ENCODE data around the gene PCDH15.

Gene PCDH15

DNA sequence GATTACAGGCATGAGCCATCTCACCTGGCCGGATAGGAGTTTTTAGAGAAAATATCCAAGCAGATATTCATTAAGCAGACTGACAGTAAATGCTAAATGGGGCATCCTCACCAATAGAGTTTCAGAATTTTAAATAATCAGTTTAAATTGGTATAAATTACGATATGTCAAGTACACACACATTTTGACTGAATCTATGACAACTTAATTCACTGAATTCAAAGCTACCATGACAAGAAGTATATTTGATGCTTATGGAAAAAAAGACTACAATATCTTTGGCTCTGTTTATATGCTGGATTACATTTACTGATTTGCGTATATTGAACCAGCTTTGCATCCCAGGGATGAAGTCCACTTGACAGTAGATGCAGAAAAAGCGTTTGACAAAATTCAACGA is 774.7 kb downstream of the PCDH15 start:
- Histone ChIP-seq H3K4me3 (ENCODE audit: low read depth, low read length) (no peak overlapping the region), H3K36me3 (no peaks in the 10 kb centered on the region), H3K27ac (no peak overlapping the region), H3K27me3 (ENCODE audit: insufficient read depth, low read depth, severe bottlenecking) (no peaks in the 10 kb centered on the region), H3K9me3 (ENCODE audit: severe bottlenecking) (no peaks in the 10 kb centered on the region)
- TF ChIP-seq, protein P1, sequence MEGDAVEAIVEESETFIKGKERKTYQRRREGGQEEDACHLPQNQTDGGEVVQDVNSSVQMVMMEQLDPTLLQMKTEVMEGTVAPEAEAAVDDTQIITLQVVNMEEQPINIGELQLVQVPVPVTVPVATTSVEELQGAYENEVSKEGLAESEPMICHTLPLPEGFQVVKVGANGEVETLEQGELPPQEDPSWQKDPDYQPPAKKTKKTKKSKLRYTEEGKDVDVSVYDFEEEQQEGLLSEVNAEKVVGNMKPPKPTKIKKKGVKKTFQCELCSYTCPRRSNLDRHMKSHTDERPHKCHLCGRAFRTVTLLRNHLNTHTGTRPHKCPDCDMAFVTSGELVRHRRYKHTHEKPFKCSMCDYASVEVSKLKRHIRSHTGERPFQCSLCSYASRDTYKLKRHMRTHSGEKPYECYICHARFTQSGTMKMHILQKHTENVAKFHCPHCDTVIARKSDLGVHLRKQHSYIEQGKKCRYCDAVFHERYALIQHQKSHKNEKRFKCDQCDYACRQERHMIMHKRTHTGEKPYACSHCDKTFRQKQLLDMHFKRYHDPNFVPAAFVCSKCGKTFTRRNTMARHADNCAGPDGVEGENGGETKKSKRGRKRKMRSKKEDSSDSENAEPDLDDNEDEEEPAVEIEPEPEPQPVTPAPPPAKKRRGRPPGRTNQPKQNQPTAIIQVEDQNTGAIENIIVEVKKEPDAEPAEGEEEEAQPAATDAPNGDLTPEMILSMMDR (IDR thresholded peaks at IDR 0.05; ENCODE audit: low read depth, low read length): no peak
- DNase-seq: no peak

DNA sequence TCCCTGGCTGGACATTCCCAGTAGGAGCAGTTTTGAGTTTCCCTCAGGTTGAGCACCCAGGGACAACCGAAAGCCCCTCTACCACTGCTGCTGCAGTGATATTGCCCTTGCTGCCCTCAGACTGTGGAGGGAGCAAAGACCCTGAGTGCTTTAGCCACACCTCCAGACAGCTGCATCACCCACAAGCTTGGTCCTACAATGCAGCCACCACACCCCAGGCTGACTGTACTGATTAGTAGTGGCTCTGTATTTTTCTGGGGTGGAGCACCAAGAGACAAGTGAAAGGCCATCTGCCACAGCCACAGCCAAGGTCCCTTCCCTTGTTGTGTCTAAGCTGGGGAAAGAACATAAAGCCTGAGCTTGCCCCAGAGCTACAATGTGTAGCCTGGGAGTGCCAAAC is 789.9 kb downstream of the PCDH15 start:
- Histone ChIP-seq H3K9me3 (ENCODE audit: severe bottlenecking) (no peaks in the 10 kb centered on the region), H3K4me3 (ENCODE audit: low read depth, low read length) (no peak overlapping the region), H3K27ac (no peak overlapping the region), H3K36me3 (no peaks in the 10 kb centered on the region), H3K27me3 (ENCODE audit: insufficient read depth, low read depth, severe bottlenecking) (no peaks in the 10 kb centered on the region)
- TF ChIP-seq, protein P1 (IDR thresholded peaks at IDR 0.05; ENCODE audit: low read depth, low read length): no peak
- DNase-seq: no peak

DNA sequence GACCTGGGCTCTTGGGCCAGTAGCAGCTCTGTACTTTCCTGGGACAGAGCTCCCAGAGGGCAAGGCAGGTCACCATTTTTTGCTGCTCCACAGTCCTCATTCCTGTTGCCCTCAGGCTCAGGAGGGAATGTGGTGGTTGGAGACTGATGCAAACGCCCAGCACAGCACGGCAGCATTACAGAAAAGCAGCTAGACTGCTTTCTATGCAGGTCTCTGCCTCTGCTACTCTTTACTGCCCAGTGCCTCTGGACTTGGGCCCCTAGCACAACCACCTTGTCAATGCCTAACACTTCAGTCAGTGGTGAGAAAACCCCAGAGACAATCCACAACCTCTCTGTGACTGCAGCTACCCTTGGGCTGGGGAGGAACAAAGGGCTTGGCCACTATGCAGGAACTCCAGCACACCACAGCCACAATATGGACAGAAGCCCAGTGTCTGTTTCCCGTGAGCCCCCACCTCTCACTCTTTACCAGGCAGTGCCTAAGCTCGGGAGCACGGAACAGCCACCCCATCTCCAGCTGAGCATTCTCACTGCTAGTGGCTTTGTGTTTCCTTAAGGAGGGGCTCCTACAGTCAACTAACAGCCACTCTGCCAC is 790.6 kb downstream of the PCDH15 start:
- DNase-seq: no peak
- H3K27ac ChIP-seq: no peak overlapping the region
- TF ChIP-seq, protein P1 (IDR thresholded peaks at IDR 0.05; ENCODE audit: low read depth, low read length): no peak

DNA sequence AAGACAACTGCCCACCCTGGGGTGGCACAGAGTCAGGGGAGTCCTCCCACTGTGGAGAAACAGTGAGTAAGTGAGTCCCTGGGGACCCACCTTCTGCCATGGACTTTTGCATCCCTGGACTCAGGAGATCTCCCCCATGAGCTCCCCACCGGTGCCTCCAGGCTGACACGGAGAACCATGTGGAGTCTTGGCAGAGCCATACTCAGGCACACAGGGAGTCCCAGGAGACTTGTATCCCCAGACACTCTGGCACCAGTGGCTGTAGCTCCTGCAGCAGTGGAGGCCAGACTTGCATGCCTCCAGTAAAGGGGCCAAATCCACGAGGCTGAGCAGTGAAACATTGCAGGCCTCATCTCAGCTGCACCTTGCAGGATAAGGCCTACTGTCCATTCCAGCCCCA is 791.4 kb downstream of the PCDH15 start:
- Histone ChIP-seq H3K4me3 (ENCODE audit: low read depth, low read length) (no peak overlapping the region), H3K36me3 (no peaks in the 10 kb centered on the region), H3K9me3 (ENCODE audit: severe bottlenecking) (no peaks in the 10 kb centered on the region), H3K27me3 (ENCODE audit: insufficient read depth, low read depth, severe bottlenecking) (no peaks in the 10 kb centered on the region), H3K27ac (no peak overlapping the region)
- DNase-seq: no peak
- TF ChIP-seq, protein P1 (IDR thresholded peaks at IDR 0.05; ENCODE audit: low read depth, low read length): no peak

More for the DNA sequence above, 790.6 kb downstream of the PCDH15 start:
- Histone ChIP-seq H3K4me3 (ENCODE audit: low read depth, low read length) (no peak overlapping the region), H3K27me3 (ENCODE audit: insufficient read depth, low read depth, severe bottlenecking) (no peaks in the 10 kb centered on the region), H3K36me3 (no peaks in the 10 kb centered on the region), H3K9me3 (ENCODE audit: severe bottlenecking) (no peaks in the 10 kb centered on the region)

DNA sequence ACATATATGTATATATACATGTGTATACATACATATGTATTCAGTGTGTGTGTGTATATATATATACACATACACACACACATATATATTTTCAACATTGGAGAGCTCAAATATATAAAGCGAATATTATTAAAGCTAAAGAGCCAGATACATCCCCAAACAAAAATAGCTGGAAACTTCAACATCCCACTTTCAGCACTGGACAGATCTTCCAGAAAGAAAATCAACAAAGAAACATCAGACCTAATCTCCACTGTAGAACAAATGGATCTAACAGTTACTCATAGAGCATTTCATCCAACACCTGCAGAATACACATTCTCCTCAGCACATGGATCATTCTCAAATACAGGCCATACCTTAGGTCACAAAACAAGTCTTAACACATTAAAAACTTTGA is 799.0 kb downstream of the PCDH15 start:
- Histone ChIP-seq H3K36me3 (no peaks in the 10 kb centered on the region), H3K4me3 (ENCODE audit: low read depth, low read length) (no peak overlapping the region), H3K9me3 (ENCODE audit: severe bottlenecking) (no peaks in the 10 kb centered on the region), H3K27ac (no peak overlapping the region), H3K27me3 (ENCODE audit: insufficient read depth, low read depth, severe bottlenecking) (no peaks in the 10 kb centered on the region)
- no peak for DNase-seq
- TF ChIP-seq, protein P1 (IDR thresholded peaks at IDR 0.05; ENCODE audit: low read depth, low read length): no peak

DNA sequence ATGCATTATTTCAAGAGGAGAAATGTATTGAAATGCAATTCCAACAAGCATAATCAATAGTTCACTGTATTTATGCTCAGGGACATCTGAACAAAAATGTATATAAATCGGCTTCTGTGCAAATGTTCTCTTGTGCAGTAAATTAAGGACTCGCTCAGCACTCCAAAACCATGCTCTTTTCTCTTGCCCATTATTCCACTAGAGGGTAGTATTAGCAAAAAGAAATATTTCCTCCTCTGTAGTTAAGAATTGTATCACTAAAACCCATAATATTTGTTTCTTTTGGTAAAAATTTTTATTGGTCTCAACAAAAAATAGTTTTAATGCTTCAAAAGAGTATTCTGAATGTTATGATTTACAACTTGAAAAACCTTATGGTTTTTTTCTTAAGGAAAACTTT is 803.1 kb downstream of the PCDH15 start:
- Histone ChIP-seq H3K36me3 (no peaks in the 10 kb centered on the region), H3K4me3 (ENCODE audit: low read depth, low read length) (no peak overlapping the region), H3K9me3 (ENCODE audit: severe bottlenecking) (no peaks in the 10 kb centered on the region), H3K27me3 (ENCODE audit: insufficient read depth, low read depth, severe bottlenecking) (no peaks in the 10 kb centered on the region), H3K27ac (no peak overlapping the region)
- TF ChIP-seq, protein P1 (IDR thresholded peaks at IDR 0.05; ENCODE audit: low read depth, low read length): 0 out of 2 replicates have a peak, but pooled peaks have one; percentile 7
- no peak for DNase-seq
